ENCODE measurements around the gene KHK.

Gene KHK

DNA sequence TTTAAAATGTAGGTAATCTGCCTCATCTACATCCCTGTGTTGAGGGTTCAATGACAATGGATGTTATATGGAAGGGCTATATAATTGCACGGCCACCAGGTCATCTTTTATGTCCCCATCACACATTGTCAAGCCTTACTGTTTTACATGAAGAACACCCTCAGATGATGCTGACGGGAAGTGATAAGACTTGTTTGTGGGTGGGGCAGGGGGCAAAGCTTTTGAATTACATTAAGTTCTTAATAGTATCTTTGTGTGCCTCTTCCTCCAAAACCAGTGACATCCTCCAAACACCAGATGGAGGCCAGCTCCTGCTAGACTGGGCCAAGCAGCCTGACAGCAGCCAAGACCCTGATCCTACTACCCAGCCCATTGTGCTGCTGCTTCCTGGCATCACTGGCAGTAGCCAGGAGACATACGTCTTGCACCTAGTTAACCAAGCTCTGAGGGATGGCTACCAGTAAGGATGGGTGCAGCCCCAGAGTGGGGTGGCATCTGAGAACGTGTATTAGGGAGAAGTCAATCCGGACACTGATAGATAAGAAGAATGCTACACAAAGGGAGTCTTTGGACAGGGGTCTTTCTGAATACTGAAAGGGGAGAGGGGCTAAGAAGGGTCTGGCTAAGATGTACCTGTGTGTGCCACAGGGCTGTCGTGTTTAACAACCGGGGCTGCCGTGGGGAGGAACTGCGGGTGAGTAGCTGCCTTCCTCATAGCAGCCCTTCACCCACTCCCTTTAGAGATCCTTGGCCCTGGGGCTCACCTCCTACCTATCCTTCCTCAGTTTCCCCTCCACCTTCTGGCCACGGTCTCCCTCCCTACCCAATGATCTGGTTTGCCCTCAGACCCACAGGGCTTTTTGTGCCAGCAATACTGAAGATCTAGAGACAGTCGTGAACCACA, 42.3 kb downstream of the KHK start:
- no peak overlapping the region for H3K27ac ChIP-seq
- TF ChIP-seq ZFX (IDR thresholded peaks at IDR 0.05): no peak
- no peak for TF ChIP-seq CTCF (conservative IDR thresholded peaks at IDR 0.05)

GRCh38 chr2:27130396-27130795, 43.8 kb downstream of the KHK start:
- no peak overlapping the region for H3K27ac ChIP-seq
- no peak for TF ChIP-seq CTCF (conservative IDR thresholded peaks at IDR 0.05)
- no peak for TF ChIP-seq ZFX (IDR thresholded peaks at IDR 0.05)

DNA sequence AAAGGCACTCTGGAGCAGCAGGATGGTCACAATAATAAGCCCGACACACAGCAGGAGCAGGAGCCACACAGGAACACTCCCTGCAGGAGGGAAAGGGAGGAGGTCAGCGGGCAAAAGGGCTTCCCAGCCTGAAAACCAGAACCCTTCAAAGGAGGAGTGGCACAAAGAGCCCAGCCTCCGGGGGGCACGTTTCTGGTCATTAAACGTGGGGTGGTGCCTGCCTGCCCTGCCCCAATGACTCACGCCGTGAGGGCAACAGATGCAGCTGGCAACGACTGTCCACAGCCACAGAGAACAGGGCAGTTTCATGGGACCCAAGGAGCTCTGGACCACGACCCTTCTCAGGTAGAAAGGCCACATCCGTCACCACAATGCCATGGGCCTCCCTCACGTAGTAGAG, 44.9 kb downstream of the KHK start:
- no peak for TF ChIP-seq ZFX (IDR thresholded peaks at IDR 0.05)
- no peak for TF ChIP-seq CTCF (conservative IDR thresholded peaks at IDR 0.05)
- no peak overlapping the region for H3K27ac ChIP-seq

GRCh38 chr2:27133195-27133875, 46.8 kb downstream of the KHK start:
- TF ChIP-seq CTCF (conservative IDR thresholded peaks at IDR 0.05) (no peak), ZFX (IDR thresholded peaks at IDR 0.05) (no peak)

GRCh38 chr2:27133905-27134780, 47.6 kb downstream of the KHK start, which contains the start of gene PREB:
Gene PREB, minus strand, starts transcription at chr2:27134636. Its CDS starts 215 bp downstream, at chr2:27134421.
- TF ChIP-seq ZFX (IDR thresholded peaks at IDR 0.05) (no peak; the same call in 1 of the 2 replicates), CTCF (conservative IDR thresholded peaks at IDR 0.05) (no peak)
- peak within 1 kb of the TSS; percentile 86 for H3K27ac ChIP-seq

More at GRCh38 chr2:27133195-27133875, 46.8 kb downstream of the KHK start:
- peak overlapping the region; percentile 86 for H3K27ac ChIP-seq

DNA sequence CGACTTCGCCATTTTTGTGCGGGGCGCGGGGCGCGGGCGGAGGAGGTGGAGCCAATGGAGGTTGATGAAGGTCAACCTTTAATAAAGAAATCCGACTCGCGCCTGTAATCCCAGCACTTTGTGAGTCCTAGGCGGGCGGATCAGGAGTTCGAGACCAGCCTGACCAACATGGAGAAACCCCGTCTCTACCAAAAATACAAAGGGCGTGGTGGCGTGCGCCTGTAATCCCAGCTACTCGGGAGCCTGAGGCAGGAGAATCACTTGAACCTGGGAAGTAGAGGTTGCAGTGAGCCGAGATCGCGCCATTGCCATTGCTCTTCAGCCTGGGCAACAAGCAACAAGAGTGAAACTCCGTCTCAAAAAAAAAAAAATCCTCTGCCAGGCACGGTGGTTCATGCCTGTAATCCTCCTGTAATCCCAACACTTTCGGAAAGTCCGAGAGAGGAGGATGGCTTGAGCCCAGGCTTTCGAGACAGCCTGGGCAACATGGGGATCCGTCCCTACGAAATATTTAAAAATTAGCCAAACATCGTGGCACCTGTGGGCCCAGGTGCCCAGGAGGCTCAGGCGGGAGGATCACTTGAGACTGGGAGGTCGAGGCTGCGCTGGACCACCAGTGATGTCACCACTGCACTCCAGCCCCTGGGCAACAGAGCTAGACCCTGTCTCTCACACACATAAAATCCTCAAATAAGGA, 48.4 kb downstream of the KHK start:
- peak overlapping the region; percentile 86 for H3K27ac ChIP-seq
- TF ChIP-seq ZFX (IDR thresholded peaks at IDR 0.05): no peak
- no peak for TF ChIP-seq CTCF (conservative IDR thresholded peaks at IDR 0.05)

All from C4-2B (cell line).